Astrocyte (in vitro differentiated cells and primary cell): ENCODE results near the gene IFT20.

Experiments
- CTCF ChIP-seq: IDR thresholded peaks from 2 replicates; pipeline ENCODE4 v1.5.1; 2011; ENCODE audit warnings: low read depth, mild to moderate bottlenecking, inconsistent platforms, low read length, moderate library complexity; ENCODE audit not compliant: insufficient read depth
- EZH2 ChIP-seq: IDR thresholded peaks from 2 replicates; pipeline ENCODE4 v1.6.1; 2012; ENCODE audit warnings: mild to moderate bottlenecking, low read length, inconsistent platforms; ENCODE audit not compliant: insufficient read depth

GRCh38 chr17:28345419-28346198 lies 10.3 kb upstream of the IFT20 start:
- no peak for TF ChIP-seq CTCF
- no peak for TF ChIP-seq EZH2
